Lower leg skin (tissue), 4 donors: ENCODE measurements around the gene NBEA. TPM values are rescaled to one million over a fixed set of nuclear protein-coding genes. Genes with fewer than 3 reads are reported as not detected.

ENCODE experiments used
- DNase-seq, 2 donors: peaks; one replicate each; pipeline ENCODE4 v3.0.0-alpha.2; 2019; ENCODE audit warnings: low spot score in 2 of 2
- H3K4me3 ChIP-seq: fragments of 200-600 bp; sonication (generic); 2 replicates; pipeline ENCODE4 v1.5.1; 2017; ENCODE audit warnings: mild to moderate bottlenecking, low read depth; ENCODE audit not compliant: poor library complexity, severe bottlenecking
- POLR2A ChIP-seq, 2 donors: fragments of 450-650 bp; IDR thresholded peaks; one replicate each; pipeline ENCODE4 v1.6.1; 2016 to 2017; ENCODE audit warnings: antibody characterized with exemption in 2 of 2, mild to moderate bottlenecking in 1 of 2, moderate library complexity in 1 of 2
- WGBS, 2 donors: methylation state at CpG; one replicate each; pipeline ENCODE4 v1.1.5; 2018; 5-methylcytosine and 5-hydroxymethylcytosine counted together
- intact Hi-C: fragments of 100-400 bp; cut with DNase I; formaldehyde crosslinking; loops from one replicate; pipeline ENCODE4 v1.15.0; 2023; ENCODE audit warnings: low total_unique reads
- total RNA-seq, 4 donors: library from RNA; depleted of rRNA; stranded (reverse); fragments of >200 nt; gene quantifications; one replicate each; pipeline ENCODE4 v1.1.0, GENCODE V29; 2016
- TF ChIP-seq, protein P1 (sequence below), 3 donors: fragments of 450-650 bp; IDR thresholded peaks; one replicate each; pipeline ENCODE4 v1.5.1; 2016; ENCODE audit warnings: antibody characterized with exemption in 3 of 3, mild to moderate bottlenecking in 3 of 3, moderate library complexity in 2 of 3

Gene NBEA, protein sequence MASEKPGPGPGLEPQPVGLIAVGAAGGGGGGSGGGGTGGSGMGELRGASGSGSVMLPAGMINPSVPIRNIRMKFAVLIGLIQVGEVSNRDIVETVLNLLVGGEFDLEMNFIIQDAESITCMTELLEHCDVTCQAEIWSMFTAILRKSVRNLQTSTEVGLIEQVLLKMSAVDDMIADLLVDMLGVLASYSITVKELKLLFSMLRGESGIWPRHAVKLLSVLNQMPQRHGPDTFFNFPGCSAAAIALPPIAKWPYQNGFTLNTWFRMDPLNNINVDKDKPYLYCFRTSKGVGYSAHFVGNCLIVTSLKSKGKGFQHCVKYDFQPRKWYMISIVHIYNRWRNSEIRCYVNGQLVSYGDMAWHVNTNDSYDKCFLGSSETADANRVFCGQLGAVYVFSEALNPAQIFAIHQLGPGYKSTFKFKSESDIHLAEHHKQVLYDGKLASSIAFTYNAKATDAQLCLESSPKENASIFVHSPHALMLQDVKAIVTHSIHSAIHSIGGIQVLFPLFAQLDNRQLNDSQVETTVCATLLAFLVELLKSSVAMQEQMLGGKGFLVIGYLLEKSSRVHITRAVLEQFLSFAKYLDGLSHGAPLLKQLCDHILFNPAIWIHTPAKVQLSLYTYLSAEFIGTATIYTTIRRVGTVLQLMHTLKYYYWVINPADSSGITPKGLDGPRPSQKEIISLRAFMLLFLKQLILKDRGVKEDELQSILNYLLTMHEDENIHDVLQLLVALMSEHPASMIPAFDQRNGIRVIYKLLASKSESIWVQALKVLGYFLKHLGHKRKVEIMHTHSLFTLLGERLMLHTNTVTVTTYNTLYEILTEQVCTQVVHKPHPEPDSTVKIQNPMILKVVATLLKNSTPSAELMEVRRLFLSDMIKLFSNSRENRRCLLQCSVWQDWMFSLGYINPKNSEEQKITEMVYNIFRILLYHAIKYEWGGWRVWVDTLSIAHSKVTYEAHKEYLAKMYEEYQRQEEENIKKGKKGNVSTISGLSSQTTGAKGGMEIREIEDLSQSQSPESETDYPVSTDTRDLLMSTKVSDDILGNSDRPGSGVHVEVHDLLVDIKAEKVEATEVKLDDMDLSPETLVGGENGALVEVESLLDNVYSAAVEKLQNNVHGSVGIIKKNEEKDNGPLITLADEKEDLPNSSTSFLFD (N-terminal part only)
- total RNA-seq: 1 to 10 TPM; 1.5 to 4.5 (median 3.7) TPM

DNA sequence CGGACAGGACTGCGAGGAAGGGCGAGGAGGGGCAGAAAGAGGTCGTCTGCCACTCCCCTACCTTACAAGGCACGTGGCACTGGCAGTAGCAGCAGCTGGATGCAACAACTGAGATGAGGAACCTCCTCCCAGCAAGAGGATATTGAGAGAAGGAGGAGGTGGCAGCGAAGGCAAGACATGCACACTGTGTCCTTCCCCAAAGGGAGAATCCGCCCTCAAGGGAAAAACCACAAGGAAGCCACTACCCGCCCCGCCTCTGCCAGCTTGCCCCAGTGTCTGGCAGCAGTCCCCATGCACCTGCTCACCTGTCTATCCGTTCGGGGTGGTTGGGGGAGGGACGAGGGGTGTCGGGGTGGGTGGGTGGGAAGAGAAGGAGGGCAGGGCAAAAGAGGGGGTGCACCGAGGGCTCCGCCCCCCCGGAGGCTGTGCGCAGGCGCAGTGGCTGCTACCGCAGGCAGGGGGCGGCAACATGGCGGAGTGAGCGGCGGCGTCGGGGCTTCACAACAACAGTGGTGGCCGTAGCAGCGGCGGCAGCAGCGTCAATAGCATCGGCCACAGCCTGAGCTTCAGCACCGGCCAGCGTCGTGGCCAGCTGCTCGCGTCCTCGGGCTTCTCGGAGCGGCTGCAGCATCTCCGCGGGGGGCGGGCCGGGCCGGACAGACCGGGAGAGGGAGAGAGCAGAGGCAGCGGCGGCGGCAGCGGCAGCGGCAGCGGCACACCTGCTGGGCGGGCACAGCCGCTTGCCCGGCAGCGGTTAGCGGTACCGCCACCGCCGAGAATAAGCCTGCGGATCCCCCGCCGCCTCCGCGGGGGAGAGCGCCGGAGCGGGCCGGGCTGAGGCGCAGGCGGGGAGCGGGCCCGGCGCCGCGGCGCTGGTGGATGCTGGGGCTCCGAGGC lies at the start of gene NBEA:
NBEA (plus strand) TSS at position 436 of the 897 bp plus-strand sequence. CDS start 551 bp downstream, outside the sequence.
- H3K4me3 ChIP-seq: peak within 1 kb of the TSS; percentile 68
- WGBS, 2 donors: 1% methylated on average over 38 to 74 of the region's 76 CpGs
- intact Hi-C loops: no loop called here
- TF ChIP-seq POLR2A (IDR thresholded peaks at IDR 0.05): no peak
- TF ChIP-seq, protein P1, sequence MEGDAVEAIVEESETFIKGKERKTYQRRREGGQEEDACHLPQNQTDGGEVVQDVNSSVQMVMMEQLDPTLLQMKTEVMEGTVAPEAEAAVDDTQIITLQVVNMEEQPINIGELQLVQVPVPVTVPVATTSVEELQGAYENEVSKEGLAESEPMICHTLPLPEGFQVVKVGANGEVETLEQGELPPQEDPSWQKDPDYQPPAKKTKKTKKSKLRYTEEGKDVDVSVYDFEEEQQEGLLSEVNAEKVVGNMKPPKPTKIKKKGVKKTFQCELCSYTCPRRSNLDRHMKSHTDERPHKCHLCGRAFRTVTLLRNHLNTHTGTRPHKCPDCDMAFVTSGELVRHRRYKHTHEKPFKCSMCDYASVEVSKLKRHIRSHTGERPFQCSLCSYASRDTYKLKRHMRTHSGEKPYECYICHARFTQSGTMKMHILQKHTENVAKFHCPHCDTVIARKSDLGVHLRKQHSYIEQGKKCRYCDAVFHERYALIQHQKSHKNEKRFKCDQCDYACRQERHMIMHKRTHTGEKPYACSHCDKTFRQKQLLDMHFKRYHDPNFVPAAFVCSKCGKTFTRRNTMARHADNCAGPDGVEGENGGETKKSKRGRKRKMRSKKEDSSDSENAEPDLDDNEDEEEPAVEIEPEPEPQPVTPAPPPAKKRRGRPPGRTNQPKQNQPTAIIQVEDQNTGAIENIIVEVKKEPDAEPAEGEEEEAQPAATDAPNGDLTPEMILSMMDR (IDR thresholded peaks at IDR 0.05): no peak
- DNase-seq: peak; percentile 38 to 91

DNA sequence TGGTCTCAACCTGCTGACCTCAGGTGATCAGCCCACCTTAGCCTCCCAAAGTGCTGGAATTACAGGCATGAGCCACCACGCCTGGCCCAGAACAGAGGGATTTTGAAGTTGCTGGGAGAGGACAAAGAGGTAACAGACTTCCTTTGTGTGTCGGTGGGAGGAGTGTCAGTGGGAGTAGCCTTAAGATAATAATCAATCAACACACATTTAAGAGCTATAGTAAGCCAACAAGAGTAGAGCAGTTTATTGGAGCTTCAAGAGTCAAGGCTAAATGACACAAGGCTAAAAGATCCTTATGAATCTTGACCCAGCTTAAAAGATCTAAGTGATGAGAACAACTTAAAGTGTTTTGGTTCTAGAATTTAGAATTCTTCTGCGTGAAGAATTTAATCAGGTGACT lies 47.3 kb upstream of the NBEA start:
- no peak for TF ChIP-seq POLR2A (IDR thresholded peaks at IDR 0.05)
- TF ChIP-seq, protein P1 (IDR thresholded peaks at IDR 0.05): no peak
- intact Hi-C loops: no loop called here
- H3K4me3 ChIP-seq: no peak overlapping the region
- no peak for DNase-seq
- WGBS, 2 donors: 82 to 85% methylated on average over 3 of the region's 3 CpGs

DNA sequence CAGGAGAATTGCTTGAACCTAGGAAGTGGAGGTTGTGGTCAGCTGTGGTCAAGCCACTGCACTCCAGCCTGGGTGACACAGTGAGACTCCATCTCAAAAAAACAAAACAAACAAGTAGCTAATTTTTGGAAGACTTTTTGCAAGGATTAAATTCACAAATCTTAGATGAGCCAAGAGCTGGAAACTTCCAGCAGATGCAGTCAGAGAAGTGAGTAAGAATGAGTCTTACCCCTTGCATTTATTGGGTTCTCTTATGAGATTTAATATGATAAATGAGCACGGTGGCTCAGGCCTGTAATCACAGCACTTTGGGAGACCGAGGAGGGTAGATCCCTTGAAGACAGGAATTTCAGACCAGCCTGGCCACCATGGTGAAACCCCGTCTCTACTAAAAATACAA lies 44.9 kb upstream of the NBEA start:
- WGBS, 2 donors: 88 to 90% methylated on average over 3 of the region's 3 CpGs
- no peak for DNase-seq
- intact Hi-C loops: no loop called here
- TF ChIP-seq, protein P1 (IDR thresholded peaks at IDR 0.05): no peak
- TF ChIP-seq POLR2A (IDR thresholded peaks at IDR 0.05): no peak
- no peak overlapping the region for H3K4me3 ChIP-seq

DNA sequence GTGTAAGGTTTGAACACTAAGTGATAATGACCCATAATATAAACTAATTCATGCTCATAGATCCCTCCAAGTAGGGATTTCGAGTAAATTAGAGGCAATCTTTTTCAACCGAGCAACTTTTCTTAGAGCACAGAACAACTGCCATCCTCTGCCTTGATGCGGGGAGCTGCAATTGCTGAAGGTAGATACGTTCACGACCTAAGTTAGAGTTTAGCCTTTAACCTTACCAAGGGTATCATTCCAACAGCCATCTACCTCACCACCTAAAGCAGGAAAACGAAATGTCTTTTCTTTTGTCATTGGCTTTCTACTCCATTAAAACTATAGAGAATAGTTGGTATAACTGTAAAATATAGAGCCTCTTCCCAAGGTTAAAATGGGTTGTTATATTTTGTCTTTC lies 42.2 kb upstream of the NBEA start:
- intact Hi-C loops: no loop called here
- 47 to 57% methylated on average over 6 of the region's 6 CpGs for WGBS, 2 donors
- TF ChIP-seq POLR2A (IDR thresholded peaks at IDR 0.05): no peak
- TF ChIP-seq, protein P1 (IDR thresholded peaks at IDR 0.05): no peak
- no peak for DNase-seq
- no peak overlapping the region for H3K4me3 ChIP-seq

DNA sequence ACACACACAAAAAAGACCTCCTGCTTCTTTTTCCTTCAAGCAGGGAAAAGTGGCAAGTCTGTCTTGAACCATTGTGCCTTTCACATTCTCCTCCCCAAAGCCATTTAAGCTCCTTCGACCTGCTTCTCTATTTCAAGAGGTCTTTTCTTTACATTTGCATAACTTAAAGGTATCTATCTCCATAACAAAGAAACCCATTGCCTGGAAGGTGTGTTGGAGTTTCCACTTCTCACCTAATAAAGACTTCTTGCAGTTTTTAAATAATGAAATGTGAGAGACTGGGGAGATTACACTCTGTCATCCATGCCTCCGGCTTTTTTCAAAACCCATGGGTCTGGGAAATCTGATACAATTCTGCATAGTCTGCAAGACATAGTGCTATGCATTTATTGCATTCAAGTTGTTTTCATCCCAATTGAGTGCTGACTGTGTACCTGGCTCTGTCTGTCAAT lies 41.8 kb upstream of the NBEA start:
- no peak for TF ChIP-seq POLR2A (IDR thresholded peaks at IDR 0.05)
- TF ChIP-seq, protein P1 (IDR thresholded peaks at IDR 0.05): no peak
- 50 to 54% methylated on average over 2 of the region's 2 CpGs for WGBS, 2 donors
- no peak overlapping the region for H3K4me3 ChIP-seq
- no peak for DNase-seq
- intact Hi-C loops: no loop called here
